Stomach smooth muscle (tissue), 2 donors: ENCODE results near the gene SEMA4D.

Source experiments
- H3K27ac ChIP-seq: one replicate; pipeline ENCODE4 v1.7.0; 2013; ENCODE audit warnings: mild to moderate bottlenecking, low read length, inconsistent platforms
- H3K27me3 ChIP-seq, 2 donors: one replicate each; pipeline ENCODE4 v1.7.0; 2013; ENCODE audit warnings: low read length in 2 of 2; ENCODE audit not compliant: insufficient read depth in 2 of 2, control insufficient read depth in 1 of 2
- H3K36me3 ChIP-seq, 2 donors: one replicate each; pipeline ENCODE4 v1.7.0; 2013; ENCODE audit warnings: low read length in 2 of 2; ENCODE audit not compliant: control insufficient read depth in 2 of 2, insufficient read depth in 2 of 2
- H3K4me1 ChIP-seq: one replicate; pipeline ENCODE4 v1.7.0; 2013; ENCODE audit warnings: low read length; ENCODE audit not compliant: control insufficient read depth, insufficient read depth
- H3K4me3 ChIP-seq, 2 donors: one replicate each; pipeline ENCODE4 v1.7.0; 2013; ENCODE audit warnings: low read length in 2 of 2
- H3K9ac ChIP-seq, 2 donors: one replicate each; pipeline ENCODE4 v1.7.0; 2013; ENCODE audit warnings: low read length in 2 of 2, mild to moderate bottlenecking in 1 of 2
- H3K9me3 ChIP-seq, 2 donors: one replicate each; pipeline ENCODE4 v1.7.0; 2013; ENCODE audit warnings: low read length in 2 of 2; ENCODE audit not compliant: control insufficient read depth in 2 of 2
- donor health status: healthy.
- donor health status: Pancreatic carcinoma.

Gene SEMA4D

GRCh38 chr9:89394412-89394811 is 103.5 kb downstream of the SEMA4D start:
- H3K27ac ChIP-seq: no peak overlapping the region
- H3K4me3 ChIP-seq: no peak overlapping the region
- H3K9me3 ChIP-seq: no peaks in the 10 kb centered on the region
- H3K9ac ChIP-seq: no peak overlapping the region
- H3K36me3 ChIP-seq: peaks cover 8 to 24% of the 10 kb centered on the region in 2 donors
- H3K4me1 ChIP-seq: no peaks in the 10 kb centered on the region
- H3K27me3 ChIP-seq: no peaks in the 10 kb centered on the region

GRCh38 chr9:89391585-89391984 is 106.3 kb downstream of the SEMA4D start:
- H3K4me3 ChIP-seq: no peak overlapping the region
- peaks cover 4% of the 10 kb centered on the region for H3K4me1 ChIP-seq
- peaks cover 8 to 23% of the 10 kb centered on the region in 2 donors for H3K36me3 ChIP-seq
- H3K9ac ChIP-seq: no peak overlapping the region
- H3K27ac ChIP-seq: no peak overlapping the region
- H3K27me3 ChIP-seq: no peaks in the 10 kb centered on the region
- no peaks in the 10 kb centered on the region for H3K9me3 ChIP-seq

- Histone ChIP-seq H3K36me3 (peaks cover 8 to 25% of the 10 kb centered on the region in 2 donors), H3K4me1 (peaks cover 4% of the 10 kb centered on the region), H3K9ac (no peak overlapping the region), H3K4me3 (no peak overlapping the region), H3K27ac (no peak overlapping the region), H3K27me3 (no peaks in the 10 kb centered on the region), H3K9me3 (no peaks in the 10 kb centered on the region)
Observed at GRCh38 chr9:89390578-89391116, 107.3 kb downstream of the SEMA4D start.

- Histone ChIP-seq H3K4me3 (no peak overlapping the region), H3K27me3 (no peaks in the 10 kb centered on the region), H3K36me3 (peaks cover 8 to 25% of the 10 kb centered on the region in 2 donors), H3K27ac (no peak overlapping the region), H3K9ac (no peak overlapping the region), H3K9me3 (no peaks in the 10 kb centered on the region), H3K4me1 (peaks cover 4% of the 10 kb centered on the region)
Observed at GRCh38 chr9:89390068-89390555, 107.8 kb downstream of the SEMA4D start.

GRCh38 chr9:89388868-89389177 is 109.1 kb downstream of the SEMA4D start:
- no peak overlapping the region for H3K4me3 ChIP-seq
- H3K27me3 ChIP-seq: no peaks in the 10 kb centered on the region
- H3K9ac ChIP-seq: no peak overlapping the region
- peak overlapping the region; percentile 37 for H3K27ac ChIP-seq
- peaks cover 4% of the 10 kb centered on the region for H3K4me1 ChIP-seq
- peaks cover 8 to 25% of the 10 kb centered on the region in 2 donors for H3K36me3 ChIP-seq
- no peaks in the 10 kb centered on the region for H3K9me3 ChIP-seq

- Histone ChIP-seq H3K27ac (peak overlapping the region; percentile 37), H3K4me1 (peaks cover 4% of the 10 kb centered on the region), H3K9ac (no peak overlapping the region), H3K36me3 (peaks cover 8 to 21% of the 10 kb centered on the region in 2 donors), H3K27me3 (no peaks in the 10 kb centered on the region), H3K4me3 (no peak overlapping the region), H3K9me3 (no peaks in the 10 kb centered on the region)
Observed at GRCh38 chr9:89388084-89388867, 109.6 kb downstream of the SEMA4D start.

GRCh38 chr9:89387197-89387849 is 110.6 kb downstream of the SEMA4D start:
- Histone ChIP-seq H3K27me3 (no peaks in the 10 kb centered on the region), H3K4me1 (peaks cover 4% of the 10 kb centered on the region), H3K36me3 (peaks cover 3 to 18% of the 10 kb centered on the region in 2 donors), H3K9ac (no peak overlapping the region), H3K9me3 (no peaks in the 10 kb centered on the region), H3K27ac (no peak overlapping the region), H3K4me3 (no peak overlapping the region)

GRCh38 chr9:89386797-89387196 is 111.1 kb downstream of the SEMA4D start:
- Histone ChIP-seq H3K27me3 (no peaks in the 10 kb centered on the region), H3K36me3 (peaks cover 3 to 16% of the 10 kb centered on the region in 2 donors), H3K27ac (no peak overlapping the region), H3K4me1 (peaks cover 4% of the 10 kb centered on the region), H3K9me3 (no peaks in the 10 kb centered on the region), H3K4me3 (no peak overlapping the region), H3K9ac (no peak overlapping the region)

GRCh38 chr9:89386206-89386605 is 111.7 kb downstream of the SEMA4D start:
- Histone ChIP-seq H3K4me1 (peaks cover 4% of the 10 kb centered on the region), H3K9me3 (no peaks in the 10 kb centered on the region), H3K27ac (no peak overlapping the region), H3K4me3 (no peak overlapping the region), H3K27me3 (no peaks in the 10 kb centered on the region), H3K9ac (no peak overlapping the region), H3K36me3 (peaks cover 3 to 15% of the 10 kb centered on the region in 2 donors)

- no peaks in the 10 kb centered on the region for H3K9me3 ChIP-seq
- no peaks in the 10 kb centered on the region for H3K27me3 ChIP-seq
- H3K4me1 ChIP-seq: peaks cover 4% of the 10 kb centered on the region
- peaks cover 0 to 9% of the 10 kb centered on the region in 2 donors for H3K36me3 ChIP-seq
- no peak overlapping the region for H3K4me3 ChIP-seq
- no peak overlapping the region for H3K9ac ChIP-seq
- H3K27ac ChIP-seq: no peak overlapping the region
Observed at GRCh38 chr9:89384783-89385182, 113.1 kb downstream of the SEMA4D start.
